Neural cell (in vitro differentiated cells): ENCODE data around the gene NXPE2. TPM values are rescaled to one million over a fixed set of nuclear protein-coding genes. Genes with fewer than 3 reads are reported as not detected.

Experiments
- H2AFZ ChIP-seq: fragments of 200-600, 300-800 bp; sonication (generic), shearing (Covaris generic); 2 replicates; pipeline ENCODE4 v1.6.0; 2014; ENCODE audit warnings: low read depth, mild to moderate bottlenecking, antibody characterized with exemption, low read length, moderate library complexity
- H3F3A ChIP-seq: fragments of 200-600 bp; shearing (Covaris generic); 2 replicates; pipeline ENCODE4 v1.6.1; 2016; ENCODE audit warnings: mild to moderate bottlenecking, moderate library complexity, mixed read lengths, antibody characterized with exemption, low read length; ENCODE audit not compliant: insufficient read depth, poor library complexity, severe bottlenecking
- H3K27ac ChIP-seq: fragments of 200-600, 300-800 bp; sonication (generic), shearing (Covaris generic); 2 replicates; pipeline ENCODE4 v1.5.1; 2014; ENCODE audit warnings: mild to moderate bottlenecking, low read length, moderate library complexity
- H3K27me3 ChIP-seq: fragments of 300-800, 200-600 bp; sonication (generic), shearing (Covaris generic); 2 replicates; pipeline ENCODE4 v1.6.0; 2014; ENCODE audit warnings: mild to moderate bottlenecking, low read depth, low read length, moderate library complexity; ENCODE audit not compliant: insufficient read depth
- H3K36me3 ChIP-seq: fragments of 300-800, 200-600 bp; sonication (generic), shearing (Covaris generic); 2 replicates; pipeline ENCODE4 v1.5.1; 2014; ENCODE audit warnings: mild to moderate bottlenecking, antibody characterized with exemption, low read length, moderate library complexity; ENCODE audit not compliant: insufficient read depth
- H3K4me2 ChIP-seq: fragments of 300-800, 200-600 bp; sonication (generic), shearing (Covaris generic); 2 replicates; pipeline ENCODE4 v1.6.0; 2014; ENCODE audit warnings: mild to moderate bottlenecking, low read length
- H3K4me3 ChIP-seq: fragments of 300-800, 200-600 bp; sonication (generic), shearing (Covaris generic); 2 replicates; pipeline ENCODE4 v1.5.1; 2014; ENCODE audit warnings: mild to moderate bottlenecking, low read length, moderate library complexity
- H3K79me2 ChIP-seq: fragments of 200-600 bp; shearing (Covaris generic); replicated peaks from 2 replicates; pipeline ENCODE4 v1.6.0; 2014; ENCODE audit warnings: mild to moderate bottlenecking, low read length, moderate library complexity; ENCODE audit not compliant: insufficient read depth
- H3K9ac ChIP-seq: fragments of 300-800, 200-600 bp; sonication (generic), shearing (Covaris generic); 2 replicates; pipeline ENCODE4 v1.6.1; 2016; ENCODE audit warnings: mild to moderate bottlenecking, low read length, mixed read lengths
- H3K9me2 ChIP-seq: fragments of 200-600 bp; shearing (Covaris generic); 2 replicates; pipeline ENCODE4 v1.6.1; 2016; ENCODE audit warnings: mild to moderate bottlenecking, low read length, mixed read lengths; ENCODE audit not compliant: insufficient read depth
- H3K9me3 ChIP-seq: fragments of 200-600, 300-800 bp; sonication (generic), shearing (Covaris generic); 2 replicates; pipeline ENCODE4 v1.6.1; 2016; ENCODE audit warnings: mild to moderate bottlenecking, mixed run types, low read length, moderate library complexity, mixed read lengths
- H4K20me1 ChIP-seq: fragments of 200-600 bp; shearing (Covaris generic); 2 replicates; pipeline ENCODE4 v1.6.1; 2016; ENCODE audit warnings: mild to moderate bottlenecking, mixed run types; ENCODE audit not compliant: insufficient read depth
- EP300 ChIP-seq: fragments of 450-650 bp; conservative IDR thresholded peaks from 2 replicates; pipeline ENCODE4 v1.6.1; 2014; ENCODE audit warnings: antibody characterized with exemption, mild to moderate bottlenecking, moderate library complexity; ENCODE audit not compliant: poor library complexity, severe bottlenecking
- EZH2 ChIP-seq: fragments of 200-600, 300-800 bp; shearing (Covaris generic), sonication (generic); IDR thresholded peaks from 2 replicates; pipeline ENCODE4 v1.6.1; 2014; ENCODE audit warnings: antibody characterized with exemption, low read length, borderline replicate concordance, mild to moderate bottlenecking; ENCODE audit not compliant: insufficient read depth, poor library complexity, severe bottlenecking
- MXI1 ChIP-seq: fragments of 450-650 bp; conservative IDR thresholded peaks from 2 replicates; pipeline ENCODE4 v1.6.1; 2014; ENCODE audit warnings: antibody characterized with exemption, mild to moderate bottlenecking; ENCODE audit not compliant: poor library complexity, severe bottlenecking
- POLR2AphosphoS5 ChIP-seq: IDR thresholded peaks from 2 replicates; pipeline ENCODE4 v1.6.1; 2012
- RAD21 ChIP-seq: fragments of 450-650 bp; conservative IDR thresholded peaks from 2 replicates; pipeline ENCODE4 v1.6.1; 2014; ENCODE audit warnings: antibody characterized with exemption, mild to moderate bottlenecking, moderate library complexity
- REST ChIP-seq: IDR thresholded peaks from 2 replicates; pipeline ENCODE4 v1.6.1; 2012; ENCODE audit warnings: borderline replicate concordance
- SMC3 ChIP-seq: fragments of 450-650 bp; conservative IDR thresholded peaks from 2 replicates; pipeline ENCODE4 v1.6.1; 2014; ENCODE audit warnings: antibody characterized with exemption, mild to moderate bottlenecking, moderate library complexity; ENCODE audit not compliant: poor library complexity
- TAF1 ChIP-seq: IDR thresholded peaks from 2 replicates; pipeline ENCODE4 v1.6.1; 2012; ENCODE audit warnings: low read depth
- polyA plus RNA-seq: library from polyadenylated mRNA; depleted of rRNA; stranded (reverse); fragments of >200 nt; gene quantifications from 2 replicates; pipeline ENCODE4 v1.2.3, GENCODE V29; 2014
- TF ChIP-seq, protein P1 (sequence below): fragments of 450-650 bp; IDR thresholded peaks from 2 replicates; pipeline ENCODE4 v1.5.1; 2014; ENCODE audit warnings: antibody characterized with exemption, mild to moderate bottlenecking, moderate library complexity; ENCODE audit not compliant: poor library complexity, severe bottlenecking

NXPE2 gene
- polyA plus RNA-seq, 1 donor from 2014 or later: not detected

DNA sequence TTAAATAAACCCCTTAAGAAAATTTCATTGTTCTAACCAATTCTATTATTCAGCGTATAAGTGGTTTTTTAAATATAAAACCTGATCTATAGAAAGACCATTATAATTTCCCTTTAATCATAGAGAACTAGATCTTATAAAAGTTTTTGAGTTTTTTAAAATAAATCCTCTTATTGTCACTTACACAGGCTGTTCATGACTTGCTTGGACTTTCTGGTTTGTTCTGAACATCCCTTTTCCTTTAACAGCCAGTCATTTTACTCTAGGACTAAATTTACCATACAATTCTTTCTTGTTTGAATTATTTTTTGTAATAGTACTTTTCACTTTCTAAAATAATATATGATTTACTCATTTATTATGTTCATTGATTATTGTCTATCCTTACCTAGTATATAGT lies 4.7 kb downstream of the NXPE2 start:
- Histone ChIP-seq H3K27ac (no peak overlapping the region), H3K9me2 (no peaks in the 10 kb centered on the region), H3K4me3 (no peak overlapping the region), H3K4me2 (no peak overlapping the region), H3K27me3 (no peaks in the 10 kb centered on the region), H3K9me3 (no peaks in the 10 kb centered on the region), H4K20me1 (no peaks in the 10 kb centered on the region), H3K36me3 (no peaks in the 10 kb centered on the region), H3F3A (no peaks in the 10 kb centered on the region), H2AFZ (no peak overlapping the region), H3K79me2 (no peaks in the 10 kb centered on the region), H3K9ac (no peak overlapping the region)
- TF ChIP-seq EP300 (no peak), EZH2 (no peak)

DNA sequence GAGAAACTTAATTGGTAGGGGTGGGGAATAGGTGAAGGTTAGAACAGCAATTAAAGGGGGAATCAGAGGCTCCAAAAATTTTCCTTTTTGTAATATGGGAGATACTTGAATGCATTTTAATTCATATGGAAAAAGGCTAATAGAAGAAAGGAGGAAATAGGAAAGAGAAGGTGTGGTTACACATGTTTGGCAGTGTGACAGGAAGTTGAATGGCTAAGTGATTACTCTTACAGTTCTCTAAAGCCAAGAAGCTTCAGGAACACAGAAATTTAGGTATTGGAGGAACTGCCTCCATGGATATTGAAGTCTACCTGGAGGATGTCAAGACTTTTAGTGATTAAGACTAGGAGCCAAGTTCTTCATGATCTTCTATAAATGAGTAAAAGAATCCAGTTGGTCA lies 6.3 kb downstream of the NXPE2 start:
- Histone ChIP-seq H3K9me2 (no peaks in the 10 kb centered on the region), H3K4me2 (no peak overlapping the region), H3K9ac (no peak overlapping the region), H4K20me1 (no peaks in the 10 kb centered on the region), H3K27ac (no peak overlapping the region), H3K79me2 (no peaks in the 10 kb centered on the region), H3K27me3 (no peaks in the 10 kb centered on the region), H3F3A (no peaks in the 10 kb centered on the region), H3K36me3 (no peaks in the 10 kb centered on the region), H2AFZ (no peak overlapping the region), H3K4me3 (no peak overlapping the region), H3K9me3 (no peaks in the 10 kb centered on the region)
- no peak for TF ChIP-seq POLR2AphosphoS5

DNA sequence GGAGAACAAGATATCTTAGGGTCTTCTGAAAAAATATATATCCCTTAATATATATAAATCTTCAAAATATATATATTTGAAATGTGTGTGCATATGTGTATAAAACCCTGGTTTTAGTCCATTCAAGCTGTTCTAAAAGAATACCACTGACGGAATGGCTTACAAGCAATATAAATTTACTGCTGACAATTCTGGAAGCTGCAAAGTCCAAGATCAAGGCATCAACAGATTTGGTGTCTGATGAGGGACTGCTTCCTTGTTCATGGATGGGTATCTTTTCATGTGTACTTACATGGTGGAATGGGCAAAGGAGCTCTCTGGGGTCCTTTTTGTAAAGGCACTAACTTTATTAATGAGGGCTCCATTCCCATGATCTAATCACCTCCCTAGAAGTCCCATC lies 6.8 kb downstream of the NXPE2 start:
- Histone ChIP-seq H3K4me3 (no peak overlapping the region), H3K79me2 (no peaks in the 10 kb centered on the region), H3K9ac (no peak overlapping the region), H3K36me3 (no peaks in the 10 kb centered on the region), H3K9me3 (no peaks in the 10 kb centered on the region), H3K4me2 (no peak overlapping the region), H3K27me3 (no peaks in the 10 kb centered on the region), H3K9me2 (no peaks in the 10 kb centered on the region), H3K27ac (no peak overlapping the region), H4K20me1 (no peaks in the 10 kb centered on the region), H3F3A (no peaks in the 10 kb centered on the region), H2AFZ (no peak overlapping the region)
- TF ChIP-seq, protein P1, sequence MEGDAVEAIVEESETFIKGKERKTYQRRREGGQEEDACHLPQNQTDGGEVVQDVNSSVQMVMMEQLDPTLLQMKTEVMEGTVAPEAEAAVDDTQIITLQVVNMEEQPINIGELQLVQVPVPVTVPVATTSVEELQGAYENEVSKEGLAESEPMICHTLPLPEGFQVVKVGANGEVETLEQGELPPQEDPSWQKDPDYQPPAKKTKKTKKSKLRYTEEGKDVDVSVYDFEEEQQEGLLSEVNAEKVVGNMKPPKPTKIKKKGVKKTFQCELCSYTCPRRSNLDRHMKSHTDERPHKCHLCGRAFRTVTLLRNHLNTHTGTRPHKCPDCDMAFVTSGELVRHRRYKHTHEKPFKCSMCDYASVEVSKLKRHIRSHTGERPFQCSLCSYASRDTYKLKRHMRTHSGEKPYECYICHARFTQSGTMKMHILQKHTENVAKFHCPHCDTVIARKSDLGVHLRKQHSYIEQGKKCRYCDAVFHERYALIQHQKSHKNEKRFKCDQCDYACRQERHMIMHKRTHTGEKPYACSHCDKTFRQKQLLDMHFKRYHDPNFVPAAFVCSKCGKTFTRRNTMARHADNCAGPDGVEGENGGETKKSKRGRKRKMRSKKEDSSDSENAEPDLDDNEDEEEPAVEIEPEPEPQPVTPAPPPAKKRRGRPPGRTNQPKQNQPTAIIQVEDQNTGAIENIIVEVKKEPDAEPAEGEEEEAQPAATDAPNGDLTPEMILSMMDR: no peak
- TF ChIP-seq EP300 (no peak), SMC3 (no peak), EZH2 (no peak), REST (no peak), TAF1 (no peak), POLR2AphosphoS5 (no peak), RAD21 (no peak), MXI1 (no peak)
